ENCODE data around the gene APCDD1L.

Gene APCDD1L

DNA sequence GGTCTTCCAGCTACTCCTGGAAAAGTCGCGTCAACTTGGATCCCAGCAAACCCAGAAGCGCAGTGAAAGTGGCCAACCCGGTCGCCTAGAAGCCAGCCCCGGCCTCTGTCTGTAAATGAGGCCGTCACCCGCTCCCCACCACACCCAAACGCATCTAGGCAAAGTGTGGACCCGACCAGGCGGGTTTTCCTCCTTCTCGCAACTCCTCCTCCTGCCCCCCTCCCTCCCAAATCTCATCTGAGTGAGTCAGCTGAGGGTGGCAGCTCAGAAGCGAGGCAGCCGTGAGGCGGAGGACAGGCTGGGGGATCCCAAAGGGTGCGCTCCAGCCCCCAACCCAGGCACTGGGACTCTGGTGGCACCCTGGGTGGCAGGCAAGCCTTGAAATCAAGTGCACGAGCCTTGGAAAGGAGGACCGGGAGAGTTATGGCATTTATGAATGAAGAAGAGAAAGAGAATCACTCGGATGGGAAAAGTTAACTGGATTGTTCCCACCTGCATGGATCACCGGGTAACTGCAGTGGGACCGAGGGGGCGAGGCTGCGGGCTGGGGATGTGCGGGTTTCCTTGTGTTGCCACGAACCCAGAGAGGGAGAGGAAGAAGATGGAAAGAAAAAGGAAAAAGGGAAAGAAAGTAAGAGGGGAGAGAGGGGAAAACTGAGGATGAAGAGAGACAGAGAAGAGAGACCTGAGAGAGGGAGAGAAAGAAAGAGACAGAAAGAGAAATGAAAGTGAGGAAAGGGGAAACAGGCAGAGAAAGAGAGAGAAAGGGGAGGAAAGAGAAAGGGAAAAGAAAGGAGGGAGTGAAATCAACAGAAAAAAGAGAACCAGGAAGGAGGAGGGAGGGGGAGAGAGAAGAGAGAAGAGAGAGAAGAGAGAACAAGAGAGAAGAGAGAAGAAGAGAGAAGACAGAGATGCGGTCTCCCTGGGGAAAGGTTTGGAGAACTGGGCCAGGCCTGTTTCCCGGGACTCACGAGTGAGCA is at the start of gene APCDD1L:
TSS of gene APCDD1L (minus strand) at position 167 of the 980 bp plus-strand sequence. CDS start 692 bp downstream, outside the sequence.
- DNase-seq, result no peak

- DNase-seq, result no peak
Measured at GRCh38 chr20:58559368-58559729, 44.1 kb upstream of the APCDD1L start.

- DNase-seq, result no peak
Measured at GRCh38 chr20:58558486-58559367, 43.5 kb upstream of the APCDD1L start.

DNA sequence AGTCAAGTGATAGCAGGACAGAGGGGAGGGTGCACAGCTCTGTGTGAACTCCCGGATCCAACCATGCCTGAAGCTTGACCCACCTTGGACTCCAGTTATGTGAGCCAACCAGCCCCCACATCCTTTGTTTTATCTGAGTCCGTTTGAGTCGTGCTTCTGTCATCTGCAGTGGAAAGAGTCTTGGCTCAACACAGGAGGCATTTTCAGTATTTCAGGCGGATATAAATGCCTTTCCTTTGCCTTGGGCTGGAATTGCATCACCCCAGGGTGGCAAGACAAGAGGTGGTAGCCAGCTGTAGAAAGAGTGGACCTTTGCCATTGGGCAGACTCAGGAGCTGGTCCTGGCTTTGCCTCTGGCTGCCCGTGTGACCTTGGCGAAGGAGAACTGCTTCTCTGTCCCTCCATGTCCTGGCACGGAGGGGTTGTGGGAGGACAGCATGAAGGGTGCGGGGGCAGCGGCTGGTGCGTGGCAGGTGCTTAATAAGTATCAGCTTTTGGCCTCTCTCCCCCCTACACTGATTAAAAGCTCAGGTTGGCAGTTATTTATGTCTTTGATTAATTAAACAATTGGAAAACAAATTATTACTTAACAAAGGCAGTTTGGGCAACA is 42.6 kb upstream of the APCDD1L start:
- no peak for DNase-seq

DNA sequence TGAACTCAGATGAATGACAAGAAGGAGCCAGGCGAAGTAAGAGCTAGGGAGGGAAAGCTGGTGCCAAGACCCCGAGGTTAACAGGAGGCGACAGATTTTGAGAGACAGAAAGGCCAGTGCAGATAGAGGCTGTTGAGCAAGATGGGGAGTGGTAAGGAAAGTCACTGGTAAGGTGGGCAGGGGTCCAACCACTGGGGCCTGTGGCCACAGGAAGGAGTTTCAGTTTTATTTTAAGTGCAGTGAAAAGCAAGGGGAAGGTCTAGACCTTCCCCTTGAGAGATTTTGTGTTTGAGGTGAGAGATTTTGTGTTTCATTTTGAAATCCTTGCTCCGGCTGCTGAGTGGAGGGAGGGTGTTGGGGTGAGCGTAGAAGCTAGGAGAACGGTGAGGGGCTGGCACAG is 41.8 kb upstream of the APCDD1L start:
- no peak for DNase-seq

DNA sequence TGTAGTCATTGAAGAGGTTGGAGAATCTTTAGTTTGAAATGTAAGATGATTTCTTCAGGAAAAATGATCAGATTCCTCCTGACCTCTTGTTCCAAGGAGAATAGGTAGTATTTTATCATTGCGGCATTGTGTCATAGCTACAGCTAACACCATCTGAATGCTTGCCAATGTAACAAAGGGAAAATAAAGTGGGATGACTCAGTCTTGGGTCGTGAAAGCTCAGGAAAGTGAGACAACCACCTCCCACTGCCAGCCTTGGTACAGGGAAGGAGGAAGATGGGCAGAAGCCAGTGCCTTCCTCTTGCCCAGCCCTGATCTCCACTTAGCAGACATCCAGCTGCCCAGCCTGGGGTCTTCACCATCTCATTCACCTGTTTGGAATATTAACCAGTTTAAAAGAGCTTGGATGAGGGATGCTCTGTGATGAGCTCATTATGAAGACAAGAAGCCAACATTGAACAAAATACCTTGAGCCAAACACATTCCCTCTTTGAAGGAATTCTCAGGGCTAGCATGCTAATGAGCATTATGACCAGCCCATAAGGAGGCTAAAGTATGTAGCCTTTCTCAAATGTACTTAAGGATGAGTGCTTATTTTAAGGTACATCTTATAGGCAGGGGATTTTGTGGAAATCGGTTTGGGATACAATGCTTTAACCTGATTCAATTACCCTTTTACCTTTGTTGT is 40.0 kb upstream of the APCDD1L start:
- peak; percentile 1 for DNase-seq

GRCh38 chr20:58554541-58554940 is 39.3 kb upstream of the APCDD1L start:
- DNase-seq, result no peak

- DNase-seq, result no peak
Measured at GRCh38 chr20:58553841-58554240, 38.6 kb upstream of the APCDD1L start.

- no peak for DNase-seq
Measured at GRCh38 chr20:58553166-58553696, 38.0 kb upstream of the APCDD1L start.

GRCh38 chr20:58552366-58552934 is 37.3 kb upstream of the APCDD1L start:
- no peak for DNase-seq

GRCh38 chr20:58551631-58552030 is 36.4 kb upstream of the APCDD1L start:
- no peak for DNase-seq

DNA sequence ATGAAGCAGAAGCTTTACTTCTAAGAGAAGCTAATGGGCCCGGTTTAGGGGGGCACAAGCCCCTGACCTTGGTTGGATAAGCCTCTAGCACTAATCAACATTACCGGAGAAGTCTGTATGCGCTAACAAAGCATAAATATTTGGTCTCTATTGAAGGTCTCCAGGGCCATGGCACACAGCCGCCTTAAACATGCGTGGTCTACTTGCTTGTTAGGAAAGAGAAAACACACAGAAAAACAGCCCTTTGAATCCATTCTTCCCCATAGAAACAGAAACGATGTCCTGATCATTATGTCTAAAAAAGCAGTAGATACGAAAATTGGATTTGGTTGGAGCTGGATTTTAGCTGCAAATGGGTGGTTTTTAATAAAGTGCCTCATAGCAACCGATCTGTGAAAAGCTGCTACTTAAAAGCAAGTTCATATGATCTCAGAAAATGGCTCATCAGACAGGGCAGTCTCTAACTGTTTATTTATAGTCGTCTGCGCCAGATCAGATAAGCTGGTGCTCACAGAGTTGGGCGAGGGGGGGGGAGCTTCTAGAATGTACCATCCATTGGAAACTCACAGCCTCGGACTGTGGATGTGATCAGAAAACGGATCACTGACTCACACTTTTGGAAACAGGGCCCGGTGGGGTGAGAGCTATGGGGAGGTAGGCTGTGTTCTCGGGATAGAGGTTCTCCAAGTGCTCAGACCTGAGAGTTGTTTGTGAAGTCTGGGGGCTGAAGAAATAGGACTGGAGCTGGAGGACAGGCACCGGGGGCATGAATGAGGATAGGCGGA is 35.3 kb upstream of the APCDD1L start:
- no peak for DNase-seq

GRCh38 chr20:58549231-58550209 is 34.3 kb upstream of the APCDD1L start:
- no peak for DNase-seq

GRCh38 chr20:58547623-58548475 is 32.6 kb upstream of the APCDD1L start:
- DNase-seq, result no peak

GRCh38 chr20:58546756-58547622 is 31.8 kb upstream of the APCDD1L start:
- no peak for DNase-seq

DNA sequence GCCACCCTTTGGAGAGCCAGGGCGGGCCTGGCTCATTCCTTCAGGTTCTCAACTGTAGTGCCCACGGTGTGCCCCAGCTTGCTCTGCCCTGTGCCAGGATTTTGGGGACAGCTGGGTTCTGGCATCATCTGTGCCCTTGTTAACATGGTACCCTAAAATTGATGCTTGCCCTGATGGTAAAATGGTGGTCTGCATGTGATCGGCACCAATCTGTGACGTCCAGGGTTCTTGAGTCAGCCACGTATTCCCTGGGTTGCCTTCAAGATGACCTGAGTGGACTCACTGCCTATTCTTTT is 31.2 kb upstream of the APCDD1L start:
- no peak for DNase-seq

- no peak for DNase-seq
Measured at GRCh38 chr20:58545565-58546415, 30.6 kb upstream of the APCDD1L start.

Data from suppressor macrophage treated with lipopolysaccharide for 4 hours (primary cell).